ENCODE data around the gene DBN1.

The DBN1 gene

GRCh38 chr5:177473443-177474001, at the start of gene DBN1:
TSS of gene DBN1 (minus strand) at chr5:177473634. CDS start at chr5:177473521, 113 bp downstream.
- no peak for DNase-seq (ENCODE audit: extremely low read depth in 1 of 2, low read depth in 1 of 2)

- DNase-seq (ENCODE audit: extremely low read depth in 1 of 2, low read depth in 1 of 2) = no peak
These were observed 47.6 kb upstream of the DBN1 start for GRCh38 chr5:177520916-177521513.

GRCh38 chr5:177520271-177520670, 46.8 kb upstream of the DBN1 start:
- no peak for DNase-seq (ENCODE audit: extremely low read depth in 1 of 2, low read depth in 1 of 2)

GRCh38 chr5:177519463-177520235, 46.2 kb upstream of the DBN1 start:
- no peak for DNase-seq (ENCODE audit: extremely low read depth in 1 of 2, low read depth in 1 of 2)

GRCh38 chr5:177516601-177517568, 43.5 kb upstream of the DBN1 start, which contains the start of gene DDX41:
TSS of gene DDX41 (minus strand) at chr5:177516961. CDS start at chr5:177516945, 16 bp downstream.
- DNase-seq (ENCODE audit: extremely low read depth in 1 of 2, low read depth in 1 of 2) = peak; percentile 87 to 89

- DNase-seq (ENCODE audit: extremely low read depth in 1 of 2, low read depth in 1 of 2) = no peak
These were observed 42.1 kb upstream of the DBN1 start for GRCh38 chr5:177515580-177515979.

GRCh38 chr5:177514541-177514940, 41.1 kb upstream of the DBN1 start:
- no peak for DNase-seq (ENCODE audit: extremely low read depth in 1 of 2, low read depth in 1 of 2)

GRCh38 chr5:177513500-177513899, 40.1 kb upstream of the DBN1 start:
- DNase-seq (ENCODE audit: extremely low read depth in 1 of 2, low read depth in 1 of 2) = no peak

- no peak for DNase-seq (ENCODE audit: extremely low read depth in 1 of 2, low read depth in 1 of 2)
These were observed 39.4 kb upstream of the DBN1 start for GRCh38 chr5:177512736-177513380.

- DNase-seq (ENCODE audit: extremely low read depth in 1 of 2, low read depth in 1 of 2) = no peak
These were observed 38.6 kb upstream of the DBN1 start for GRCh38 chr5:177511796-177512675.

- no peak for DNase-seq (ENCODE audit: extremely low read depth in 1 of 2, low read depth in 1 of 2)
These were observed 37.7 kb upstream of the DBN1 start for GRCh38 chr5:177511181-177511580.

GRCh38 chr5:177510567-177511053, 37.2 kb upstream of the DBN1 start:
- DNase-seq (ENCODE audit: extremely low read depth in 1 of 2, low read depth in 1 of 2) = no peak

- DNase-seq (ENCODE audit: extremely low read depth in 1 of 2, low read depth in 1 of 2) = no peak
These were observed 36.6 kb upstream of the DBN1 start for GRCh38 chr5:177509991-177510566.

GRCh38 chr5:177509381-177509951, 36.0 kb upstream of the DBN1 start, which contains the start of gene DOK3:
TSS of gene DOK3 (minus strand) at chr5:177509826. CDS start at chr5:177509540, 286 bp downstream.
- DNase-seq (ENCODE audit: extremely low read depth in 1 of 2, low read depth in 1 of 2) = no peak

GRCh38 chr5:177508837-177509236, 35.4 kb upstream of the DBN1 start:
- no peak for DNase-seq (ENCODE audit: extremely low read depth in 1 of 2, low read depth in 1 of 2)

GRCh38 chr5:177508221-177508611, 34.8 kb upstream of the DBN1 start:
- DNase-seq (ENCODE audit: extremely low read depth in 1 of 2, low read depth in 1 of 2) = no peak

- no peak for DNase-seq (ENCODE audit: extremely low read depth in 1 of 2, low read depth in 1 of 2)
These were observed 34.3 kb upstream of the DBN1 start for GRCh38 chr5:177507596-177508220.

- no peak for DNase-seq (ENCODE audit: extremely low read depth in 1 of 2, low read depth in 1 of 2)
These were observed 33.7 kb upstream of the DBN1 start for GRCh38 chr5:177507165-177507564.
